ENCODE measurements around the gene A1BG. TPM values are rescaled to one million over a fixed set of nuclear protein-coding genes. Genes with fewer than 3 reads are reported as not detected.

Gene A1BG
- total RNA-seq, 4 donors from 2014 or later = 0.50 to 14.9 (median 3.4) TPM

DNA sequence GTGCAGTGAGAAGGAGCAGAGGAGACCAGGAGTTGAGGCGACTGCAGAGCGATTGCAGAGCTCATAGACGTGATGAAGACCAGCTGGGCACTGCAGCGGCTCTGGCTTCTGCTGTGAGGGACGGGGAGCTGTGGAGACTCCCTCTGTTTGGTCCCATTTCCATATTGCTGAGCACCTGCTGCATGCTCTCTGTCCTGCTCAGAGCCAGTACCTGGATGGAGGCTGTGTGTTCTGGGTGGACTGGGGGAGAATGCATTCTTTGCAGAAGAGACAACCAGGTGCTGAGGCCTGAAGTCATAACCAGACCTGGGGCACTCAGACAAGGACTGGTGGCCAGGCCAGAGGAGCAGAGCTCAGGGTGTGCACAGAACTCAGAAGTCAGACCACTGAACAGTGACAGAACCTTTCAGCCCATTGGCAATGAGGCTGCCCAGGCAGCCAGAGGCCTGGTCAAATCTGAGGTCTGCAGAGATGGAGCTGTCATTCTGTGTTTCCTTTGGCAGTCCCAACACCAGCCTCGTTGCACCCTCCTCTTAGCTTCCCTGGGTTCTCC lies 1.3 kb upstream of the A1BG start:
- TF ChIP-seq CTCF (IDR thresholded peaks at IDR 0.05) (no peak), POLR2A (IDR thresholded peaks at IDR 0.05) (no peak)
- H3K4me3 ChIP-seq (replicated peaks in 1 of 3) = no peak overlapping the region
- H3K4me1 ChIP-seq = peaks cover 7 to 11% of the 10 kb centered on the region in 2 donors
- no peaks in the 10 kb centered on the region for H3K27me3 ChIP-seq
- H3K9me3 ChIP-seq = no peaks in the 10 kb centered on the region
- 85 to 92% methylated on average over 6 of the region's 6 CpGs for WGBS, 2 donors
- intact Hi-C loops (cut with DNase I) = no loop called here
- no peak overlapping the region for H3K27ac ChIP-seq
- no peak for DNase-seq
- H3K36me3 ChIP-seq = no peaks in the 10 kb centered on the region

DNA sequence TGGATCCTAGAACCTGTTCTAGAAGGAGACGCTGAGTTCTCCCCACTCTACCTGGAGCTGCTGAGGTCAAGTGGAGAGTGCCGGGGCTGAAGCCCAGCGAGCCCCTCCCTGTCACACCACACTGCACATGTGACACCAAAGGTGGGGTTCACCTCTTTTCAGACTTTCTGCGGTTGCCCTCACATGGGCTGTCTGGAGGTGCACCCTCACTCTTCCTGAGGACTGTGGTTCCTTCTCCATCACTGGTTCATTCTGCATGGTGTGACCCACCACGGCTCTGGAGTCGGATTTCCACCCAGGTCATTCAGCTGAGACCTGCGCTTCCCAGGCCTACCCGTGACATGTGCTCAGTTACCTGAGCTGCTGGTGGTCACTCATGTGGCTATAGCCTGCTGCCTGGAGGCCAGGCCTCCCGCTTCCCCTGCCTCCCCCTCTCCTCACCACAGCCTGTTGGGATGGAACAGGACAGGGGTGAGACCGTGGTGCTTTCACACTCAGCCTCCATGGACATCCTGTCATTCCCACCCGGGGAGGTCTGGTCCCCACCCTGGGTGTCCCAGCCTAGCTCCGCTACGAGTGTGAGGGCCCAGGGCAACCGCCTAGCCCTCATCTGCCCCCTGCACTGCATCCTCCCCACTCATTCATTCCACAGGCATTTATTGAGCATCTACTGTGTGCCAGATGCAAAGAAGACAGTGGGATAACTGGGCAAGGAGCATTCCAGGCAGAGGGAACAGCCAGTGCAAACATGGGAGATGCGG lies 605 bp upstream of the A1BG start:
- no peak for TF ChIP-seq CTCF (IDR thresholded peaks at IDR 0.05)
- no peak for TF ChIP-seq POLR2A (IDR thresholded peaks at IDR 0.05)
- H3K4me3 ChIP-seq (replicated peaks in 1 of 3) = no peak overlapping the region
- no peaks in the 10 kb centered on the region for H3K36me3 ChIP-seq
- intact Hi-C loops (cut with DNase I) = no loop called here
- WGBS, 2 donors = 77 to 86% methylated on average over 15 of the region's 15 CpGs
- no peak overlapping the region for H3K27ac ChIP-seq
- no peaks in the 10 kb centered on the region for H3K27me3 ChIP-seq
- H3K4me1 ChIP-seq = peaks cover 7 to 11% of the 10 kb centered on the region in 2 donors
- H3K9me3 ChIP-seq = no peaks in the 10 kb centered on the region
- no peak for DNase-seq

DNA sequence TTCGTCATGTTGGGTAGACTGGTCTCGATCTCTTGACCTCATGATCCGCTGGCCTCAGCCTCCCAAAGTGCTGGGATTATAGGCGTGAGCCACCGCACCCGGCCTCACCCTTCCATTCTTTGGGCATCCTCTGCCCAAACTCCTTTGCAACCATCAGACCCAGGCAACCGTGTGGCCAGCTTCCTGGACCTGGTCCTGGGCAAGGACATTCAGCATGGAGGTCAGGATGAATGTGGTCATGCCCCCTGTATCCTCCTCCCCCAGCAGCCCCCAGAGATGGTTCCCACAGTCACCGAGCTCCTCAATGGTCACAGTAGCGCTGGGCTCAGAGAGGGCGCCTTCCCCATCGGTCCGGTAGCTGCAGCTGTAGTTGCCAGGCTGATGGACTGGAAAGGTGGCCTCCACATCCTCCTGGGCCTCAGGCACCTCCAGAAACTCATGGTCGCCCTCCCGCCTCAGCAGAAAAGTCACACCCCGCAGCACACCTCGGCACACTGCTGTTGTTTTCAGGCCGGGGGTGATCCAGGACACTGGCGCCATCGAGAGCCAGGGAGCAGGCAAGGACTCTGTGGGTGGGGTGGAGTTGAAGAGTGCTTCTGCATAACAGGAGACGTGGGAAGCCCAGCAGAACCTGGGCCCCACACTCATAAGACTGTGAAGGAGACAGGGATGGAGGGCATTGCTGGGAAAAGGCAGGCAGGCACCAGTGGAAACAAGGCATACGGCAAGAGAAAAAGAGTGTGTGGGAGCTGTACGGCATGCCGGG lies 1.1 kb downstream of the A1BG start:
- Histone ChIP-seq H3K27me3 (no peaks in the 10 kb centered on the region), H3K9me3 (no peaks in the 10 kb centered on the region)

DNA sequence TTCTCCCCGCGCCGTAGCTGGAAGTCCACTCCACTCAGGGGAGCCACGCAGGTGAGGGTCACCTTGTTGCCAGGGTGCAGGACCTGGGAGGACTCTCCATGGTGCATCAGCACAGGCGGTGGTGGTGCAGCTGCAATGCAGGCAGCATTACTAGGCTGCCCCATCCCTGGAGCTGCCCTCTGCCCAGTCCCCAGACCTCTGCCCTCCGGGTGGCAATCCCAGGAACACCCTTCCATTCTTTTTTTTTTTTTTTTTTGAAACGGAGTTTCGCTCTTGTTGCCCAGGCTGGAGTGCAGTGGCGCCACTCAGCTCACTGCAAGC lies 1.8 kb downstream of the A1BG start:
- H3K36me3 ChIP-seq = no peaks in the 10 kb centered on the region
- no peak for DNase-seq
- H3K4me1 ChIP-seq = peaks cover 7 to 15% of the 10 kb centered on the region in 2 donors
- no peak overlapping the region for H3K27ac ChIP-seq
- 82 to 90% methylated on average over 8 to 9 of the region's 9 CpGs for WGBS, 2 donors
- TF ChIP-seq CTCF (IDR thresholded peaks at IDR 0.05) (no peak), POLR2A (IDR thresholded peaks at IDR 0.05) (no peak)
- no peaks in the 10 kb centered on the region for H3K9me3 ChIP-seq
- no peaks in the 10 kb centered on the region for H3K27me3 ChIP-seq
- H3K4me3 ChIP-seq (replicated peaks in 1 of 3) = no peak overlapping the region
- intact Hi-C loops (cut with DNase I) = no loop called here

More for the DNA sequence above, 1.1 kb downstream of the A1BG start:
- DNase-seq = no peak
- WGBS, 2 donors = 77 to 81% methylated on average over 21 to 23 of the region's 23 CpGs
- no peak overlapping the region for H3K4me3 ChIP-seq (replicated peaks in 1 of 3)
- H3K27ac ChIP-seq = no peak overlapping the region
- H3K4me1 ChIP-seq = peaks cover 7 to 15% of the 10 kb centered on the region in 2 donors
- H3K36me3 ChIP-seq = no peaks in the 10 kb centered on the region
- intact Hi-C loops (cut with DNase I) = no loop called here
- TF ChIP-seq CTCF (IDR thresholded peaks at IDR 0.05) = no peak
- TF ChIP-seq POLR2A (IDR thresholded peaks at IDR 0.05) = no peak

Measured in thyroid gland (tissue), 4 donors.